Skeletal muscle tissue (tissue), 4 donors: ENCODE measurements around the gene SHD. TPM values are rescaled to one million over a fixed set of nuclear protein-coding genes. Genes with fewer than 3 reads are reported as not detected.

Source experiments
- H3K27ac ChIP-seq: one replicate; pipeline ENCODE4 v1.7.0; 2013; ENCODE audit warnings: mild to moderate bottlenecking, low read depth, low read length, inconsistent platforms
- H3K27me3 ChIP-seq, 3 donors: one replicate each; pipeline ENCODE4 v1.7.0; 2013; ENCODE audit warnings: low read length in 3 of 3; ENCODE audit not compliant: control insufficient read depth in 3 of 3, insufficient read depth in 3 of 3
- H3K36me3 ChIP-seq, 3 donors: one replicate each; pipeline ENCODE4 v1.7.0; 2013; ENCODE audit warnings: low read length in 3 of 3; ENCODE audit not compliant: control insufficient read depth in 3 of 3, insufficient read depth in 3 of 3
- H3K4me1 ChIP-seq, 3 donors: one replicate each; pipeline ENCODE4 v1.7.0; 2013; ENCODE audit warnings: low read length in 3 of 3, mild to moderate bottlenecking in 3 of 3; ENCODE audit not compliant: control insufficient read depth in 3 of 3, insufficient read depth in 3 of 3
- H3K4me3 ChIP-seq, 3 donors: one replicate each; pipeline ENCODE4 v1.7.0; 2013; ENCODE audit warnings: low read length in 3 of 3
- H3K9ac ChIP-seq, 3 donors: one replicate each; pipeline ENCODE4 v1.7.0; 2013; ENCODE audit warnings: low read length in 3 of 3, mild to moderate bottlenecking in 3 of 3, moderate library complexity in 2 of 3, low read depth in 1 of 3
- H3K9me3 ChIP-seq, 3 donors: one replicate each; pipeline ENCODE4 v1.7.0; 2013; ENCODE audit warnings: low read length in 3 of 3; ENCODE audit not compliant: control insufficient read depth in 3 of 3
- total RNA-seq: library from RNA; depleted of rRNA; stranded (reverse); fragments of >200 nt; gene quantifications from one replicate; pipeline ENCODE4 v1.2.3, GENCODE V29; 2014
- donor health status: Osteomylitis.

The SHD gene
- total RNA-seq, 1 donor from 2014 or later, result 24.5 TPM

- Histone ChIP-seq H3K27me3 (peaks cover 3 to 17% (median 12%) of the 10 kb centered on the region in 3 donors), H3K4me1 (no peaks in the 10 kb centered on the region), H3K9me3 (no peaks in the 10 kb centered on the region), H3K4me3 (no peak overlapping the region), H3K27ac (no peak overlapping the region), H3K36me3 (no peaks in the 10 kb centered on the region), H3K9ac (no peak overlapping the region)
Observed at GRCh38 chr19:4310247-4311121, 31.4 kb downstream of the SHD start.

- H3K4me1 ChIP-seq, result no peaks in the 10 kb centered on the region
Observed at GRCh38 chr19:4313847-4314490, 34.9 kb downstream of the SHD start.

GRCh38 chr19:4316956-4317355 lies 37.9 kb downstream of the SHD start:
- Histone ChIP-seq H3K4me1 (no peaks in the 10 kb centered on the region), H3K4me3 (no peak overlapping the region), H3K27me3 (peaks cover 5 to 9% (median 8%) of the 10 kb centered on the region in 3 donors), H3K36me3 (no peaks in the 10 kb centered on the region), H3K9ac (no peak overlapping the region), H3K9me3 (no peaks in the 10 kb centered on the region), H3K27ac (no peak overlapping the region)

More at GRCh38 chr19:4313847-4314490, 34.9 kb downstream of the SHD start:
- no peak overlapping the region for H3K9ac ChIP-seq
- peaks cover 2 to 14% (median 9%) of the 10 kb centered on the region in 3 donors for H3K27me3 ChIP-seq
- no peaks in the 10 kb centered on the region for H3K9me3 ChIP-seq
- H3K27ac ChIP-seq, result no peak overlapping the region
- no peak overlapping the region for H3K4me3 ChIP-seq
- H3K36me3 ChIP-seq, result no peaks in the 10 kb centered on the region

GRCh38 chr19:4318460-4318859 lies 39.4 kb downstream of the SHD start:
- Histone ChIP-seq H3K27me3 (peaks cover 5 to 9% (median 7%) of the 10 kb centered on the region in 3 donors), H3K4me1 (no peaks in the 10 kb centered on the region), H3K9ac (no peak overlapping the region), H3K4me3 (no peak overlapping the region), H3K9me3 (no peaks in the 10 kb centered on the region), H3K36me3 (no peaks in the 10 kb centered on the region), H3K27ac (no peak overlapping the region)

GRCh38 chr19:4319067-4319718 lies 40.1 kb downstream of the SHD start:
- Histone ChIP-seq H3K4me3 (no peak overlapping the region), H3K27me3 (peaks cover 5 to 9% (median 7%) of the 10 kb centered on the region in 3 donors), H3K9ac (no peak overlapping the region), H3K9me3 (no peaks in the 10 kb centered on the region), H3K36me3 (no peaks in the 10 kb centered on the region), H3K27ac (no peak overlapping the region), H3K4me1 (no peaks in the 10 kb centered on the region)

- Histone ChIP-seq H3K9ac (no peak overlapping the region), H3K4me3 (no peak overlapping the region), H3K9me3 (no peaks in the 10 kb centered on the region), H3K4me1 (no peaks in the 10 kb centered on the region), H3K27me3 (peaks cover 5 to 9% (median 7%) of the 10 kb centered on the region in 3 donors), H3K27ac (no peak overlapping the region), H3K36me3 (no peaks in the 10 kb centered on the region)
Observed at GRCh38 chr19:4320419-4320818, 41.4 kb downstream of the SHD start.

- Histone ChIP-seq H3K27ac (no peak overlapping the region), H3K4me1 (peaks cover 5 to 14% (median 12%) of the 10 kb centered on the region in 3 donors), H3K27me3 (peaks cover 10 to 23% (median 22%) of the 10 kb centered on the region in 3 donors), H3K9me3 (no peaks in the 10 kb centered on the region), H3K4me3 (no peak overlapping the region), H3K9ac (no peak overlapping the region), H3K36me3 (no peaks in the 10 kb centered on the region)
Observed at GRCh38 chr19:4322942-4323665, 44.0 kb downstream of the SHD start.

- Histone ChIP-seq H3K27ac (no peak overlapping the region), H3K9me3 (no peaks in the 10 kb centered on the region), H3K4me3 (no peak overlapping the region), H3K4me1 (peaks cover 8 to 17% (median 14%) of the 10 kb centered on the region in 3 donors), H3K27me3 (peaks cover 7 to 22% (median 22%) of the 10 kb centered on the region in 3 donors), H3K36me3 (no peaks in the 10 kb centered on the region), H3K9ac (no peak overlapping the region)
Observed at GRCh38 chr19:4323692-4324091, 44.6 kb downstream of the SHD start.

GRCh38 chr19:4324228-4324627 lies 45.2 kb downstream of the SHD start:
- no peaks in the 10 kb centered on the region for H3K9me3 ChIP-seq
- peaks cover 8 to 18% (median 16%) of the 10 kb centered on the region in 3 donors for H3K4me1 ChIP-seq
- no peak overlapping the region for H3K4me3 ChIP-seq
- H3K36me3 ChIP-seq, result no peaks in the 10 kb centered on the region
- no peak overlapping the region for H3K9ac ChIP-seq
- H3K27ac ChIP-seq, result no peak overlapping the region
- peaks cover 6 to 23% (median 22%) of the 10 kb centered on the region in 3 donors for H3K27me3 ChIP-seq
